ENCODE results near the gene CYB5RL. TPM values are rescaled to one million over a fixed set of nuclear protein-coding genes. Genes with fewer than 3 reads are reported as not detected.

Gene CYB5RL
- total and polyA plus RNA-seq, 10 donors = 1.3 to 15.1 (median 8.9) TPM

- intact Hi-C loops (cut with DNase I; ENCODE audit: low total_unique reads) = no loop called here
- WGBS, 5 donors = 79 to 95% (median 93%) methylated on average over 5 of the region's 5 CpGs
These were observed 48.8 kb downstream of the CYB5RL start for GRCh38 chr1:54151013-54151412.

More at GRCh38 chr1:54151013-54151412, 48.8 kb downstream of the CYB5RL start:
- Histone ChIP-seq H3K4me1 (peaks cover 0 to 11% (median 0%) of the 10 kb centered on the region in 6 donors), H3K27me3 (replicated peaks in 1 of 7) (no peaks in the 10 kb centered on the region), H3K9me3 (no peaks in the 10 kb centered on the region), H3K27ac (no peak overlapping the region), H3K36me3 (no peaks in the 10 kb centered on the region), H3K4me3 (no peak overlapping the region)
- TF ChIP-seq CTCF (IDR thresholded peaks at IDR 0.05 in 8 of 11, conservative IDR thresholded peaks at IDR 0.05 in 3 of 11) (no peak), POLR2AphosphoS5 (IDR thresholded peaks at IDR 0.05) (no peak), POLR2A (IDR thresholded peaks at IDR 0.05) (no peak)
- DNase-seq = peak; percentile 31

Other genes starting within 250 kb of the CYB5RL start
- not detected for gene LDLRAD1, start 181.8 kb downstream of the CYB5RL start, total RNA-seq
- gene LDLRAD1, start 181.8 kb downstream of the CYB5RL start, polyA plus RNA-seq = not detected
- gene TMEM59, start 146.8 kb downstream of the CYB5RL start, total RNA-seq = 100 to 1,000 TPM; 215 to 295 (median 231) TPM
- gene TMEM59, start 146.8 kb downstream of the CYB5RL start, polyA plus RNA-seq = 100 to 1,000 TPM in 2 of 3 donors, 10 to 100 TPM in 1; 73.1 to 119 (median 111) TPM
- gene TCEANC2, start 146.4 kb downstream of the CYB5RL start, total RNA-seq = 10 to 100 TPM in 2 of 7 donors, 1 to 10 TPM in 5; 4.9 to 12.7 (median 6.8) TPM
- 1 to 10 TPM; 1.9 to 2.7 (median 2.7) TPM for gene TCEANC2, start 146.4 kb downstream of the CYB5RL start, polyA plus RNA-seq
- 1 to 10 TPM in 2 of 7 donors, under 1 TPM in 5; 0.23 to 1.6 (median 0.85) TPM for gene CDCP2, start 47.0 kb downstream of the CYB5RL start, total RNA-seq
- not detected for gene CDCP2, start 47.0 kb downstream of the CYB5RL start, polyA plus RNA-seq
- gene MRPL37, start 137 bp upstream of the CYB5RL start, total RNA-seq = 10 to 100 TPM; 38.3 to 55.9 (median 50.1) TPM
- 10 to 100 TPM; 20.4 to 42.5 (median 38.4) TPM for gene MRPL37, start 137 bp upstream of the CYB5RL start, polyA plus RNA-seq
- gene SSBP3, start 206.4 kb upstream of the CYB5RL start, total RNA-seq = 10 to 100 TPM; 24.4 to 73.5 (median 55.4) TPM
- 10 to 100 TPM; 14.4 to 22.1 (median 14.9) TPM for gene SSBP3, start 206.4 kb upstream of the CYB5RL start, polyA plus RNA-seq